ENCODE measurements around the gene ITGA8.

The ITGA8 gene

DNA sequence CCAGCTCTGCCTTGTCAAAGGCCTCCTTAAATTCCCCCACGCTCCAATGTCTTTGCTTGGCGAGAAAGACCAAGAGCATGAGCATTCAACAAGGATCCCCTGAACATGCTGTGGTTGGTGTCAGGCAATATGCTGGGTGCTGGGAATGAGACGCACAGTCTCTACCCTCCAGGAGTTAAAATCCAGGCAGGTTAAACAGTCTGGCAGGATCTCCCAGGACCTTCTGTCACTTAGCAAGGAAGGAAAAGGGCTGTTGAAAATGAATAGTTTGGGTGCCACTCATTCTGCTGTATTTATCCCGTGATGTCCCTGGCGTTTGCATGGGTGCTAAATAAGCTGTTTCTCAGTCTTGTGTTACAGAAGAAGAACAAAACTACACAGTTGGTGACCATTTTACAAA is 21.9 kb upstream of the ITGA8 start:
- H3K9me3 ChIP-seq, result no peaks in the 10 kb centered on the region
- H3K4me3 ChIP-seq (ENCODE audit: low read depth in 1 of 2, low read length in 1 of 2), result no peak overlapping the region
- peaks cover 19% of the 10 kb centered on the region for H3K27me3 ChIP-seq
- no peaks in the 10 kb centered on the region for H3K36me3 ChIP-seq
- H3K4me1 ChIP-seq (ENCODE audit: control insufficient read depth in 1 of 2, insufficient read depth in 1 of 2, low read depth in 1 of 2, low read length in 1 of 2), result no peaks in the 10 kb centered on the region
- TF ChIP-seq, protein P1, sequence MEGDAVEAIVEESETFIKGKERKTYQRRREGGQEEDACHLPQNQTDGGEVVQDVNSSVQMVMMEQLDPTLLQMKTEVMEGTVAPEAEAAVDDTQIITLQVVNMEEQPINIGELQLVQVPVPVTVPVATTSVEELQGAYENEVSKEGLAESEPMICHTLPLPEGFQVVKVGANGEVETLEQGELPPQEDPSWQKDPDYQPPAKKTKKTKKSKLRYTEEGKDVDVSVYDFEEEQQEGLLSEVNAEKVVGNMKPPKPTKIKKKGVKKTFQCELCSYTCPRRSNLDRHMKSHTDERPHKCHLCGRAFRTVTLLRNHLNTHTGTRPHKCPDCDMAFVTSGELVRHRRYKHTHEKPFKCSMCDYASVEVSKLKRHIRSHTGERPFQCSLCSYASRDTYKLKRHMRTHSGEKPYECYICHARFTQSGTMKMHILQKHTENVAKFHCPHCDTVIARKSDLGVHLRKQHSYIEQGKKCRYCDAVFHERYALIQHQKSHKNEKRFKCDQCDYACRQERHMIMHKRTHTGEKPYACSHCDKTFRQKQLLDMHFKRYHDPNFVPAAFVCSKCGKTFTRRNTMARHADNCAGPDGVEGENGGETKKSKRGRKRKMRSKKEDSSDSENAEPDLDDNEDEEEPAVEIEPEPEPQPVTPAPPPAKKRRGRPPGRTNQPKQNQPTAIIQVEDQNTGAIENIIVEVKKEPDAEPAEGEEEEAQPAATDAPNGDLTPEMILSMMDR (IDR thresholded peaks at IDR 0.05), result no peak
- no peak overlapping the region for H3K27ac ChIP-seq

DNA sequence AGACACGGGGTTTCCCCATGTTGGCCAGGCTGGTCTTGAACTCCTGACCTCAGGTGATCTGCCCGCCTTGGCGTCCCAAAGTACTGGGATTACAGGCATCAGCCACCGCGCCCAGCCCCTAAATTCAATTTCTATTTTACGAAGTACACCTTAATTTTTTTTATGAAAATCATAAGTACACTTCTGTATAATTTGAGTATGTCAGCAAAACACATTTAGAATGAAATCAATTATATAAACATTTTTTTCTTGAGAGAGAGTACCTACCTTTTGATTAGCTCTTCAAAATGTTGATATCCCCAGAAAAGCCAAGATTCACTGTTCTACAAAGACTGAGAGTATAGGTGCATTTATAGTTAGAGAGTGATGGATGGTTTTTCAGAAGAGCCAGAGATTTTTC is 20.5 kb upstream of the ITGA8 start:
- Histone ChIP-seq H3K4me3 (ENCODE audit: low read depth in 1 of 2, low read length in 1 of 2) (no peak overlapping the region), H3K27me3 (peaks cover 16% of the 10 kb centered on the region), H3K4me1 (ENCODE audit: control insufficient read depth in 1 of 2, insufficient read depth in 1 of 2, low read depth in 1 of 2, low read length in 1 of 2) (no peaks in the 10 kb centered on the region), H3K27ac (no peak overlapping the region), H3K9me3 (no peaks in the 10 kb centered on the region), H3K36me3 (no peaks in the 10 kb centered on the region)
- TF ChIP-seq, protein P1 (IDR thresholded peaks at IDR 0.05), result no peak

DNA sequence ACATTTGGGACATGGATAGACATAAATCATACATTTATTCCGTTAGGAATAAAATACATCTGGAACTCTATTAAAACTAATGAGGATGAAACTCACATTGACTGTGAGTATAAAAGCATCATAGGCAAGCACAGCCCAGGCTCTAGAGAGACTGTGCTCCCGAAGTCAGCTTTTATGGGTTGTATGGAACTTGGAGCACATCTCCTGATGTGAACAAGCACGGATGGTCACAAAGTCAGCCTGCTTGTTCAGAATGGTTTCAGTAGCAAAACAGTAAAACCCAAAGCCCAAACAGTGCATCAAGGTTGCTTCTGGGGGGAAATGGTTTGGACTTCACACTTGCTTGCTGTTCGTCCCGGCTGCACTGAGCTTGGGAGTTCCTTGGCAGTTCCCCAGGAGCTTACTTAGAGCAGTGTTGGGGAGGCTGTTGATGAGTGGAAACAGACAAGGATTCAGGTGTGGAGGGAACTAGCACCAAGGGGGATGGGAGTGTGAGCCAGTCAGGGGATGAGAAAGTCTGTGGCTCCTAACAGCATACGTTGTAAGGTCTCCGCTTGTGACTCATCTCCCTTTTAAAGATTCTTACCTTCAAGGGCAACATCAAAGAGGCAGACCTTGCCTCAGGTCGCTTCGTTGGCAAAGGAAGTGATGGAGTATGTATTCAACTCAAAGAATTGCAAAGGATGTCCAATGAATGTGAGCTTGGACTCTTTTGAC is 19.7 kb upstream of the ITGA8 start:
- TF ChIP-seq, protein P1 (IDR thresholded peaks at IDR 0.05), result no peak

DNA sequence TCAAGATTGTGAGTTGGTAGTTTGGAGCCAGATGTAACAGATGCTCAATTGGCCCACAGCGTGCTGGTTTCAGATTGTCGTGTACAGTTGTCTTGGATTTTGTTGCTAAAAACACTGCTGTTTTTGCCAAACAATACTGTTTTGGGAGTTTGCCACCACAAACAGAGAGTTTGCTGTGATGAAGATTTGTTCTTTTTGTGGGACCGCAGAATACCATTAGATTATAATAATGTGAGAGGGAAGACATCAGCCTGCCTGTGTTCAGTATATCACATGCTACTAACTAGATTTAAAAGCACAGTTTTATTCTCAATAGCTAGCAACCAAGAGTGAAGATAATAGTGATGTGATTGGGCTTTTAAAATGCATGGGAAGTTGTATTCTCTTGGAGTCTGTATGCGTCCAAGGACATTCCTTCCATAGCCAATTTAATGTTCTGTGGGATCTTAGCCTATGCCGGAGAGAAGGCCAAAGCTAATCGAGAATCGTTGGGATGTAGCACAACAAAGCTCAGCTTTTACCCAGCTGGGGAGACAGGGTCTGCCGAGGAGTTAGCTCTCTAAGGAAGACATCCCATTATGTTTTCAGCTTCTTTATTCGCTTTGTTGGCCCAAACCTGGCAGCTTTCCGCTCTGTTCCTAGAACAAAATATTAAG is 18.7 kb upstream of the ITGA8 start:
- Histone ChIP-seq H3K9me3 (no peaks in the 10 kb centered on the region), H3K27ac (no peak overlapping the region), H3K27me3 (peaks cover 14% of the 10 kb centered on the region), H3K4me1 (ENCODE audit: control insufficient read depth in 1 of 2, insufficient read depth in 1 of 2, low read depth in 1 of 2, low read length in 1 of 2) (no peaks in the 10 kb centered on the region), H3K36me3 (no peaks in the 10 kb centered on the region), H3K4me3 (ENCODE audit: low read depth in 1 of 2, low read length in 1 of 2) (no peak overlapping the region)
- TF ChIP-seq, protein P1 (IDR thresholded peaks at IDR 0.05), result no peak

More for the DNA sequence above, 19.7 kb upstream of the ITGA8 start:
- H3K4me1 ChIP-seq (ENCODE audit: control insufficient read depth in 1 of 2, insufficient read depth in 1 of 2, low read depth in 1 of 2, low read length in 1 of 2), result no peaks in the 10 kb centered on the region
- no peak overlapping the region for H3K27ac ChIP-seq
- H3K27me3 ChIP-seq, result peaks cover 14% of the 10 kb centered on the region
- H3K36me3 ChIP-seq, result no peaks in the 10 kb centered on the region
- no peaks in the 10 kb centered on the region for H3K9me3 ChIP-seq
- H3K4me3 ChIP-seq (ENCODE audit: low read depth in 1 of 2, low read length in 1 of 2), result no peak overlapping the region

DNA sequence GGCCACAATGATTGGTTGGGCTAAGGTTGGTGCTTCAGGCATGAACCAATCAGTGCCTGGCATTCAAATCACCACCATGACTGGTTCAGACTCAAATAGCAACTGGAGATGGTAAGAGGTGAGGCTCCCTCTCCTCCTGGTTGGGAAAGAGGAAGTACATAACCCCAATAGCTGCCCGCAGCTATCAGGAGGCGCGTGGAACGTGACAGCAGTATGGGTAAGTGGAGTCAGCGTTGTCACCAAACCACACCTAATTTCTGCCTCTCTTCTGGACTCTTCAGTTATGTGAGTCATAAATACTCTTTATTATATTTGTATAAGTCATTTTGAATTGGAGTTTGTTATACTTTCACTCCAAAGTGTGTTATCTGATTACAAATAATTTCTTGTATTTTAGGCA is 17.9 kb upstream of the ITGA8 start:
- Histone ChIP-seq H3K4me3 (ENCODE audit: low read depth in 1 of 2, low read length in 1 of 2) (no peak overlapping the region), H3K27ac (no peak overlapping the region), H3K9me3 (no peaks in the 10 kb centered on the region), H3K27me3 (peaks cover 21% of the 10 kb centered on the region), H3K36me3 (no peaks in the 10 kb centered on the region), H3K4me1 (ENCODE audit: control insufficient read depth in 1 of 2, insufficient read depth in 1 of 2, low read depth in 1 of 2, low read length in 1 of 2) (no peaks in the 10 kb centered on the region)
- TF ChIP-seq, protein P1 (IDR thresholded peaks at IDR 0.05), result no peak

Measured in neutrophil (primary cell).